IMR-90 (cell line): Measurements from ENCODE around the gene ZNF185. TPM values are rescaled to one million over a fixed set of nuclear protein-coding genes. Genes with fewer than 3 reads are reported as not detected.

ENCODE experiments used
- ATAC-seq: fragments of 200-7000 bp; cut with Tn5 transposase; 2 replicates; pipeline ENCODE4 v1.9.1; 2020; ENCODE audit warnings: low read depth, mild to moderate bottlenecking, moderate library complexity
- BruUV-seq: library from RNA; stranded (reverse); fragments of 400-500 nt; replicated peaks from 2 replicates; lab custom pipeline; 2021; lab: Mats Ljungman, UMichigan
- CTCF ChIA-PET: fragments of 300-600 bp; formaldehyde crosslinking; extraction: SDS; loops from one replicate; lab custom pipeline; 2021; ENCODE audit warnings: antibody characterized with exemption; lab: Yijun Ruan, JAX
- POLR2A ChIA-PET: fragments of 300-600 bp; sonication (Branson Sonifier 250); formaldehyde crosslinking; loops from one replicate; lab custom pipeline; 2022; ENCODE audit warnings: antibody characterized with exemption; ENCODE audit not compliant: unreplicated experiment; lab: Charles Lee
- DNase-seq: peaks from one replicate; pipeline ENCODE4 v3.0.0; 2013
- H2AFZ ChIP-seq: replicated peaks from 2 replicates; pipeline ENCODE3; 2013; ENCODE audit warnings: low read length, mild to moderate bottlenecking; ENCODE audit not compliant: poor library complexity
- H2AK5ac ChIP-seq: 2 replicates; pipeline ENCODE4 v1.6.1; 2013; ENCODE audit warnings: low read depth, low read length, inconsistent platforms
- H2AK9ac ChIP-seq: replicated peaks from 2 replicates; pipeline ENCODE3; 2013; ENCODE audit warnings: mild to moderate bottlenecking, low read depth, low read length, moderate library complexity; ENCODE audit not compliant: poor library complexity
- H2BK120ac ChIP-seq: 2 replicates; pipeline ENCODE4 v1.6.1; 2013; ENCODE audit warnings: low read depth, low read length, inconsistent platforms
- H2BK15ac ChIP-seq: 3 replicates; pipeline ENCODE4 v1.6.1; 2013; ENCODE audit warnings: low read depth, low read length, inconsistent platforms
- H2BK20ac ChIP-seq: 2 replicates; pipeline ENCODE4 v1.6.1; 2013; ENCODE audit warnings: low read depth, mild to moderate bottlenecking, inconsistent platforms, low read length, moderate library complexity
- H2BK5ac ChIP-seq: 2 replicates; pipeline ENCODE4 v1.6.1; 2013; ENCODE audit warnings: mild to moderate bottlenecking, low read depth, low read length, inconsistent platforms; ENCODE audit not compliant: poor library complexity, severe bottlenecking
- H3K14ac ChIP-seq: replicated peaks from 2 replicates; pipeline ENCODE4 v1.6.1; 2013; ENCODE audit warnings: low read depth, low read length, inconsistent platforms
- H3K18ac ChIP-seq: 2 replicates; pipeline ENCODE4 v1.6.1; 2013; ENCODE audit warnings: low read depth, low read length, control low read depth
- H3K23ac ChIP-seq: 2 replicates; pipeline ENCODE4 v1.6.1; 2013; ENCODE audit warnings: low read depth, low read length, inconsistent platforms
- H3K27ac ChIP-seq: 2 replicates; pipeline ENCODE4 v1.5.1; 2013; ENCODE audit warnings: mild to moderate bottlenecking, control low read depth, low read length; ENCODE audit not compliant: insufficient read depth
- H3K27me3 ChIP-seq: 2 replicates; pipeline ENCODE4 v1.6.1; 2013; ENCODE audit warnings: low read length; ENCODE audit not compliant: control insufficient read depth, insufficient read depth
- H3K36me3 ChIP-seq: 2 replicates; pipeline ENCODE4 v1.6.1; 2013; ENCODE audit warnings: low read length, mixed read lengths; ENCODE audit not compliant: control insufficient read depth, insufficient read depth
- H3K4ac ChIP-seq: 2 replicates; pipeline ENCODE4 v1.6.1; 2013; ENCODE audit warnings: low read depth, low read length, inconsistent platforms
- H3K4me1 ChIP-seq: 2 replicates; pipeline ENCODE4 v1.6.1; 2013; ENCODE audit warnings: low read length, mixed read lengths; ENCODE audit not compliant: control insufficient read depth, insufficient read depth
- H3K4me2 ChIP-seq: 2 replicates; pipeline ENCODE4 v1.6.1; 2013; ENCODE audit warnings: low read depth, mild to moderate bottlenecking, control low read depth, low read length, moderate library complexity
- H3K4me3 ChIP-seq: 2 replicates; pipeline ENCODE4 v1.5.1; 2013; ENCODE audit warnings: low read depth, mild to moderate bottlenecking, control low read depth, low read length, moderate library complexity; ENCODE audit not compliant: insufficient read depth
- H3K56ac ChIP-seq: 2 replicates; pipeline ENCODE4 v1.6.1; 2013; ENCODE audit warnings: low read length, inconsistent platforms; ENCODE audit not compliant: insufficient read depth; ENCODE audit errors: extremely low read depth
- H3K79me1 ChIP-seq, 2 experiments: 2 replicates each; pipeline ENCODE4 v1.6.1; 2013; ENCODE audit warnings: low read length in 2 of 2, inconsistent platforms in 1 of 2, low read depth in 1 of 2
- H3K9ac ChIP-seq: 2 replicates; pipeline ENCODE4 v1.6.1; 2013; ENCODE audit warnings: low read depth, low read length, control low read depth
- H3K9me1 ChIP-seq: 2 replicates; pipeline ENCODE4 v1.6.1; 2013; ENCODE audit warnings: low read length, inconsistent platforms; ENCODE audit not compliant: insufficient read depth
- H3K9me3 ChIP-seq: 2 replicates; pipeline ENCODE4 v1.6.1; 2013; ENCODE audit warnings: low read length; ENCODE audit not compliant: control insufficient read depth, insufficient read depth
- H4K20me1 ChIP-seq: 2 replicates; pipeline ENCODE4 v1.6.1; 2013; ENCODE audit warnings: low read length, inconsistent platforms; ENCODE audit not compliant: insufficient read depth
- H4K5ac ChIP-seq: 2 replicates; pipeline ENCODE4 v1.6.1; 2013; ENCODE audit warnings: mild to moderate bottlenecking, low read depth, low read length, control low read depth
- H4K8ac ChIP-seq, 2 experiments: 2 replicates each; pipeline ENCODE4 v1.6.1; 2013; ENCODE audit warnings: low read depth in 2 of 2, low read length in 2 of 2, control low read depth in 1 of 2, inconsistent platforms in 1 of 2
- H4K91ac ChIP-seq: 2 replicates; pipeline ENCODE4 v1.6.1; 2013; ENCODE audit warnings: low read depth, low read length, inconsistent platforms; ENCODE audit not compliant: insufficient read depth
- BHLHE40 ChIP-seq: fragments of 150-350 bp; IDR thresholded peaks from 2 replicates; pipeline ENCODE4 v1.6.1; 2016; ENCODE audit warnings: mild to moderate bottlenecking, low read depth, low read length
- CEBPB ChIP-seq: IDR thresholded peaks from 2 replicates; pipeline ENCODE4 v1.6.1; 2012; ENCODE audit warnings: low read depth, low read length, improper control_type of control experiment
- CTCF ChIP-seq: conservative IDR thresholded peaks from 2 replicates; pipeline ENCODE4 v1.5.1; 2012; ENCODE audit warnings: mild to moderate bottlenecking, low read depth, low read length, improper control_type of control experiment
- ELK1 ChIP-seq: fragments of 150-350 bp; IDR thresholded peaks from 2 replicates; pipeline ENCODE4 v1.6.1; 2016; ENCODE audit warnings: low read depth, mild to moderate bottlenecking, low read length, moderate library complexity, borderline replicate concordance
- MAFK ChIP-seq: IDR thresholded peaks from 2 replicates; pipeline ENCODE4 v1.6.1; 2012; ENCODE audit warnings: low read depth, low read length, improper control_type of control experiment
- MAZ ChIP-seq: IDR thresholded peaks from 2 replicates; pipeline ENCODE4 v1.6.1; 2012; ENCODE audit warnings: low read depth, mild to moderate bottlenecking, low read length, improper control_type of control experiment, moderate library complexity, borderline replicate concordance
- MXI1 ChIP-seq: IDR thresholded peaks from 2 replicates; pipeline ENCODE4 v1.6.1; 2012; ENCODE audit warnings: low read depth, mild to moderate bottlenecking, low read length, moderate library complexity, borderline replicate concordance
- POLR2A ChIP-seq: IDR thresholded peaks from 2 replicates; pipeline ENCODE4 v1.6.1; 2012; ENCODE audit warnings: mild to moderate bottlenecking, low read depth, low read length
- RAD21 ChIP-seq: IDR thresholded peaks from 2 replicates; pipeline ENCODE4 v1.6.1; 2012; ENCODE audit warnings: low read length, improper control_type of control experiment
- RCOR1 ChIP-seq: IDR thresholded peaks from 2 replicates; pipeline ENCODE4 v1.6.1; 2012; ENCODE audit warnings: mild to moderate bottlenecking, low read length, improper control_type of control experiment; ENCODE audit not compliant: insufficient replicate concordance
- USF2 ChIP-seq: fragments of 150-350 bp; IDR thresholded peaks from 2 replicates; pipeline ENCODE4 v1.6.1; 2017; ENCODE audit warnings: mild to moderate bottlenecking, antibody characterized with exemption, low read length, low read depth
- WGBS, 2 experiments: methylation state at CpG; one replicate each; pipeline versions ENCODE4 v1.1.5 to v1.1.7; 2013; ENCODE audit warnings: missing lambda C conversion rate in 2 of 2; ENCODE audit not compliant: insufficient read length in 1 of 2; ENCODE audit errors: extremely low coverage in 2 of 2; 5-methylcytosine and 5-hydroxymethylcytosine counted together
- dilution Hi-C: fragments of 300-500 bp; cut with HindIII; formaldehyde crosslinking; loops from one replicate; pipeline ENCODE4 v1.14.3; 2018; ENCODE audit warnings: low sequenced_read_pairs; ENCODE audit not compliant: unreplicated experiment
- in situ Hi-C: fragments of 300-500 bp; cut with MboI; formaldehyde crosslinking; loops from 3 replicates; pipeline ENCODE4 v1.14.3; 2019; ENCODE audit warnings: low sequenced_read_pairs, inconsistent platforms, mixed read lengths
- intact Hi-C: fragments of 100-400 bp; cut with micrococcal nuclease; formaldehyde crosslinking; loops from 2 replicates; pipeline ENCODE4 v1.10.0; 2022
- polyA plus RNA-seq, 3 experiments: library from polyadenylated mRNA; depleted of rRNA; stranded (reverse); fragments of >200 nt; gene quantifications; 2 replicates each; pipeline ENCODE4 v1.2.3, GENCODE V29; 2012; ENCODE audit warnings: low replicate concordance in 1 of 3
- total RNA-seq: library from RNA; depleted of rRNA; stranded (reverse); fragments of >200 nt; gene quantifications from 2 replicates; pipeline ENCODE4 v1.2.3, GENCODE V29; 2012

The ZNF185 gene
- total and polyA plus RNA-seq, 2 of the 4 experiments (the other 2 are of a cell fraction): 3.2 to 6.3 TPM

GRCh38 chrX:152895724-152896420, 2.0 kb upstream of the ZNF185 start:
- Histone ChIP-seq H2BK15ac (no peak overlapping the region), H3K36me3 (no peaks in the 10 kb centered on the region), H4K5ac (no peak overlapping the region), H3K56ac (no peak overlapping the region), H2AK9ac (no peak overlapping the region), H3K4me2 (no peak overlapping the region), H3K9me1 (no peaks in the 10 kb centered on the region), H4K20me1 (no peaks in the 10 kb centered on the region), H2AFZ (no peak overlapping the region), H3K9me3 (peaks cover 1% of the 10 kb centered on the region; the same call in 1 of the 2 replicates), H4K8ac (no peak overlapping the region), H3K4me1 (no peaks in the 10 kb centered on the region), H2AK5ac (no peak overlapping the region), H2BK20ac (no peak overlapping the region), H4K91ac (no peak overlapping the region), H3K14ac (no peak overlapping the region), H3K27me3 (peaks cover 12% of the 10 kb centered on the region; the same call in 1 of the 2 replicates), H3K23ac (no peak overlapping the region), H2BK5ac (no peak overlapping the region), H3K9ac (no peak overlapping the region), H3K4ac (no peak overlapping the region), H3K4me3 (no peak overlapping the region), H3K18ac (no peak overlapping the region), H3K79me1 (no peaks in the 10 kb centered on the region), H3K27ac (no peak overlapping the region), H2BK120ac (no peak overlapping the region)
- in situ Hi-C loops: no loop called here
- ATAC-seq (no peak), DNase-seq (no peak)
- intact Hi-C loops: no loop called here
- dilution Hi-C loops: no loop called here
- CTCF ChIA-PET: no interaction called here
- 68% methylated on average over 6 of the region's 8 CpGs; no CpG with 5 or more reads in 1 of the 2 experiments for WGBS, 2 experiments
- TF ChIP-seq BHLHE40 (no peak), MAFK (no peak), MXI1 (no peak), USF2 (no peak), RAD21 (no peak), CTCF (no peak), ELK1 (no peak), RCOR1 (no peak), POLR2A (no peak), MAZ (no peak), CEBPB (no peak)
- POLR2A ChIA-PET: no interaction called here
- no TSS peak for BruUV-seq
